ENCODE measurements around the gene KCNQ1.

GRCh38 chr11:2780850-2781407, 336.1 kb downstream of the KCNQ1 start:
- TF ChIP-seq CTCF (IDR thresholded peaks at IDR 0.05) = no peak
- no peak for TF ChIP-seq POLR2AphosphoS5 (IDR thresholded peaks at IDR 0.05)
